Astrocyte (in vitro differentiated cells and primary cell): ENCODE data around the gene RAB30.

ENCODE experiments used
- EZH2 ChIP-seq: IDR thresholded peaks from 2 replicates; pipeline ENCODE4 v1.6.1; 2012; ENCODE audit warnings: mild to moderate bottlenecking, low read length, inconsistent platforms; ENCODE audit not compliant: insufficient read depth
- TF ChIP-seq, protein P1 (sequence below): IDR thresholded peaks from 2 replicates; pipeline ENCODE4 v1.5.1; 2011; ENCODE audit warnings: low read depth, mild to moderate bottlenecking, inconsistent platforms, low read length, moderate library complexity; ENCODE audit not compliant: insufficient read depth

DNA sequence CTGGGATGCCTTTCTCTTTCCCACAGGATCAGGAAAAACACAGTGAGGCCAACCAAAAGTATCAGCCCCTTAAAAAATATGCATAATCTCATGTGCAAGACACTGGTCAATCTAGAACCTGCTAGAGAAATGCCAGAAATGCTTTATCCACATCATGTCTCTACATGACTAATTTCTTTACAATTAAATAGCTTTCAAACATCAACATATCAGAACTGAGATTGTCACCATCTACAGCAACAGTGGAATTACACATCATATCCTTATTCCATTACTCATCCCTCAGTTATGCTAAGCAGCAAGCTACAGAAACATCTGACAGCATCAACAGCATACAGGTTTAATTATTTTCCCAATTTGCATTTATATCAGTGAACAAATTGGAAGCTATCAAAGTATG is 91.4 kb downstream of the RAB30 start:
- TF ChIP-seq, protein P1, sequence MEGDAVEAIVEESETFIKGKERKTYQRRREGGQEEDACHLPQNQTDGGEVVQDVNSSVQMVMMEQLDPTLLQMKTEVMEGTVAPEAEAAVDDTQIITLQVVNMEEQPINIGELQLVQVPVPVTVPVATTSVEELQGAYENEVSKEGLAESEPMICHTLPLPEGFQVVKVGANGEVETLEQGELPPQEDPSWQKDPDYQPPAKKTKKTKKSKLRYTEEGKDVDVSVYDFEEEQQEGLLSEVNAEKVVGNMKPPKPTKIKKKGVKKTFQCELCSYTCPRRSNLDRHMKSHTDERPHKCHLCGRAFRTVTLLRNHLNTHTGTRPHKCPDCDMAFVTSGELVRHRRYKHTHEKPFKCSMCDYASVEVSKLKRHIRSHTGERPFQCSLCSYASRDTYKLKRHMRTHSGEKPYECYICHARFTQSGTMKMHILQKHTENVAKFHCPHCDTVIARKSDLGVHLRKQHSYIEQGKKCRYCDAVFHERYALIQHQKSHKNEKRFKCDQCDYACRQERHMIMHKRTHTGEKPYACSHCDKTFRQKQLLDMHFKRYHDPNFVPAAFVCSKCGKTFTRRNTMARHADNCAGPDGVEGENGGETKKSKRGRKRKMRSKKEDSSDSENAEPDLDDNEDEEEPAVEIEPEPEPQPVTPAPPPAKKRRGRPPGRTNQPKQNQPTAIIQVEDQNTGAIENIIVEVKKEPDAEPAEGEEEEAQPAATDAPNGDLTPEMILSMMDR: no peak
- TF ChIP-seq EZH2: no peak
